Measurements from ENCODE around the gene FBXL3.

Gene FBXL3, protein sequence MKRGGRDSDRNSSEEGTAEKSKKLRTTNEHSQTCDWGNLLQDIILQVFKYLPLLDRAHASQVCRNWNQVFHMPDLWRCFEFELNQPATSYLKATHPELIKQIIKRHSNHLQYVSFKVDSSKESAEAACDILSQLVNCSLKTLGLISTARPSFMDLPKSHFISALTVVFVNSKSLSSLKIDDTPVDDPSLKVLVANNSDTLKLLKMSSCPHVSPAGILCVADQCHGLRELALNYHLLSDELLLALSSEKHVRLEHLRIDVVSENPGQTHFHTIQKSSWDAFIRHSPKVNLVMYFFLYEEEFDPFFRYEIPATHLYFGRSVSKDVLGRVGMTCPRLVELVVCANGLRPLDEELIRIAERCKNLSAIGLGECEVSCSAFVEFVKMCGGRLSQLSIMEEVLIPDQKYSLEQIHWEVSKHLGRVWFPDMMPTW

DNA sequence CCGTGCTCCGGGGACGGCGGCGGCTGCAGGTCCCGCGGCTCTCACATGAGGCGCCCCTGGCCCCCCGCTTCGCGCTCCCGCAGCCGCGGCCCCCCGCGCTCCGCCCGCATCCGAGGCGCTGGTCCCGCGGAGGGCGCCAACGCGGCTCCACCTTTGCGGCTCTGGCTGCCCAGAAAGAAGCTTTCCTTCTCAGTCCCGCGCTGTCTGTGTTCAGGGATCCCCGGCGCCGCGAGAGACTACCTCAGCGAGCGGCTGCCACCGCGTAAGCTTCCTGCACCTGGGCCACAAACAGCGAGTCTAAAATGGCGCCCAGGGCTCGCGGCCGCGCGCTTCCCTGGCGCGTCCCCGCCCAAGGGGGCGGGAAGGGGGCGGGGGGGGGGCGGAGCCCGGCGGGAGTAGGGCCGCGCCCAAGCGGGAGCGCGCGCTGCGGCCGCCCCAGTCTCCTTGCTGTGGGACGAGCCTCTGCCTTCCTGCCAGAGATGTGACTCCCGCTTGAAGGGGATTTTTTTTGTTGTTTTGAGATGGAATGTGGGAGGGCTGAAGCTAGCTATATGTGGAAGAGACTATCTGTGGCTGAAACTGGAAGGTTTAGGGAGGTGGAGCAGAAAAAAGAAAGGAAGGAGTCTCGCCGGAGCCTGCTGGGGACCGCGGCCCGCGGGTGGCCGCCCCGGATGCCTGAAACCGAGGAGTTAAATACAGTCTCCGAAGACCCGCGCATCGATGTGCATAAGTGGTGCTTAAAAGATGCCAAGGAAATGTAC lies at the start of gene FBXL3:
Gene FBXL3 (minus strand): TSS at position 299 of the 761 bp plus-strand sequence. CDS start 5,299 bp downstream, outside the sequence.
- Histone ChIP-seq H3K36me3 (ENCODE audit: insufficient read depth, low read length) (no peaks in the 10 kb centered on the region), H3K4me1 (ENCODE audit: insufficient read depth, low read length) (peaks cover 48% of the 10 kb centered on the region), H3K27ac (ENCODE audit: low read depth, low read length) (peak within 1 kb of the TSS; percentile 95), H3K9ac (ENCODE audit: low read length) (peak within 1 kb of the TSS; percentile 77), H3K27me3 (ENCODE audit: control insufficient read depth in 1 of 2, insufficient read depth in 2 of 2, low read length in 2 of 2) (no peaks in the 10 kb centered on the region), H3K4me3 (ENCODE audit: low read depth in 1 of 2, low read length in 2 of 2) (peak within 1 kb of the TSS; percentile 88 to 98), H3K9me3 (ENCODE audit: low read length) (no peaks in the 10 kb centered on the region)

DNA sequence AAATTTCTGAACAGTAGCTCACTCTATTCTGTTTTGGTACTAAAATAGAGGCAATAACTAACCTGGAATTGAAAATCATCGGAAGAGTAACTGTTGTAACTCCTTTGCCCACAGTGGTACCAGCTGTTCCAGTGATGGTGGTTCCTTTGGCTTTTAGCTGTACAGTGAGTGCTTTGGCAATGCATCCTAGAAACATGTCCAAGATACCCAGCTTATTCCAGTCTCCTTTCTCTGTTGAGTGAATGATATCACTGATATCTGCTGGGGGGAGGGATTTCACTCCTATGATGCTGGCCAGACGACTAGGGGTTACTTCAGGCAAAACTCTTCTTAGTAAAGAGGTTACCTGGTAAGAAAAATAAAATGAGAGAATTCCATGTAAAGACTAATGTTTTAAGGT lies 40.6 kb upstream of the FBXL3 start:
- peaks cover 38% of the 10 kb centered on the region for H3K36me3 ChIP-seq (ENCODE audit: insufficient read depth, low read length)
- H3K9ac ChIP-seq (ENCODE audit: low read length) = no peak overlapping the region
- H3K27ac ChIP-seq (ENCODE audit: low read depth, low read length) = no peak overlapping the region

DNA sequence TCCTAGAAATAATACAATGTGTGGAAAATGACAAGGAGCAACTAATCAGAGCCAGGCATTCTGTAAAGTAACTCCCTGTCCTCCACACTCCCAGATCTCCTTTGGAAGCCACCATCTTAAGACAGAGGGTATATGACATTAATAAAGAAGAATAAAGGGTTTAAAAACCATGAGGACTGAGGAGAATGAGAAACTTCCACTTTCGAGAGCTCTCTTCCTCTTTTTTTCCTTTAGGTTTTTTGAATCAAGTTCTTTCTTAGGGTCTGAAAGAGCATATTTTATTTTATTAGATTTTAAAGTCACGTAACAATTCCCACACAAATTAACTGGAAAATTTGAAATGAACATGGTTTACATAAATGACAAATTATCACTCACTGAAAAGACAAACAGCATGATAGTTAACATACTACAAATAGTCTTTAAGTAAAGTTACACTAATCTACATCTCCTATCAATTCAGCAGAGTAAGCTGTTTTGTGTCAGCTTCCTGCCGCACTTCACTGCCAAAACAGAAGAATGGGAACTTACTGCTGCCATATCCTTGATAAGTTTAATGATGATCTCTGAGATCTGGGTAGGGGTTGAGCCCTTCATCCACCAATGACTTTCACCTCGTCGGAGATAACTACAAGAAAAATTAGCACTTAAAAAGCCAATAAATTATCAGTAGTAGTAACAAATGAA lies 38.6 kb upstream of the FBXL3 start:
- no peak overlapping the region for H3K4me3 ChIP-seq (ENCODE audit: low read depth in 1 of 2, low read length in 2 of 2)
- no peak overlapping the region for H3K9ac ChIP-seq (ENCODE audit: low read length)
- no peaks in the 10 kb centered on the region for H3K4me1 ChIP-seq (ENCODE audit: insufficient read depth, low read length)
- peaks cover 50% of the 10 kb centered on the region for H3K36me3 ChIP-seq (ENCODE audit: insufficient read depth, low read length)
- H3K27ac ChIP-seq (ENCODE audit: low read depth, low read length) = no peak overlapping the region
- no peaks in the 10 kb centered on the region for H3K9me3 ChIP-seq (ENCODE audit: low read length)
- no peaks in the 10 kb centered on the region for H3K27me3 ChIP-seq (ENCODE audit: control insufficient read depth in 1 of 2, insufficient read depth in 2 of 2, low read length in 2 of 2)

More for the DNA sequence above, 40.6 kb upstream of the FBXL3 start:
- no peaks in the 10 kb centered on the region for H3K9me3 ChIP-seq (ENCODE audit: low read length)
- no peak overlapping the region for H3K4me3 ChIP-seq (ENCODE audit: low read depth in 1 of 2, low read length in 2 of 2)
- H3K27me3 ChIP-seq (ENCODE audit: control insufficient read depth in 1 of 2, insufficient read depth in 2 of 2, low read length in 2 of 2) = no peaks in the 10 kb centered on the region
- no peaks in the 10 kb centered on the region for H3K4me1 ChIP-seq (ENCODE audit: insufficient read depth, low read length)

DNA sequence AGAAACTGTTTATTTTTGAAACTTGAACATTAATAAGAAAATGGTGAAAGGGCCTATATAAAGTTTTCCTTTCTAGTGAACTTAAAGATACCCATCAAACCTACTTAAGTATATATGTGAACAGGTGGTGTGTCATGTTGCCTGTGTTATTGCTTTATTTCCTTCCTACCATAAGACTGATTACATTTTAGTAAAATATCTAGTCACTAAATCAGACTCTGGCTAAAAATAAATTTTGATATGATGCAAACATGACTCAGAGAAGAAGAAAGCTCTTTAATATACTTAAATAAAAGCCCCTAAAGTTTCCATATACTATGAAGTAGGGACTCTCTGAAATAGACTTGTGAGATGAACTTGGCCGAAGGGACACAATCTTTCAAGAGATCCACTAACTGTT lies 35.1 kb upstream of the FBXL3 start:
- no peaks in the 10 kb centered on the region for H3K9me3 ChIP-seq (ENCODE audit: low read length)
- no peak overlapping the region for H3K4me3 ChIP-seq (ENCODE audit: low read depth in 1 of 2, low read length in 2 of 2)
- peaks cover 32% of the 10 kb centered on the region for H3K36me3 ChIP-seq (ENCODE audit: insufficient read depth, low read length)
- no peak overlapping the region for H3K9ac ChIP-seq (ENCODE audit: low read length)
- H3K27ac ChIP-seq (ENCODE audit: low read depth, low read length) = no peak overlapping the region
- no peaks in the 10 kb centered on the region for H3K27me3 ChIP-seq (ENCODE audit: control insufficient read depth in 1 of 2, insufficient read depth in 2 of 2, low read length in 2 of 2)
- no peaks in the 10 kb centered on the region for H3K4me1 ChIP-seq (ENCODE audit: insufficient read depth, low read length)

DNA sequence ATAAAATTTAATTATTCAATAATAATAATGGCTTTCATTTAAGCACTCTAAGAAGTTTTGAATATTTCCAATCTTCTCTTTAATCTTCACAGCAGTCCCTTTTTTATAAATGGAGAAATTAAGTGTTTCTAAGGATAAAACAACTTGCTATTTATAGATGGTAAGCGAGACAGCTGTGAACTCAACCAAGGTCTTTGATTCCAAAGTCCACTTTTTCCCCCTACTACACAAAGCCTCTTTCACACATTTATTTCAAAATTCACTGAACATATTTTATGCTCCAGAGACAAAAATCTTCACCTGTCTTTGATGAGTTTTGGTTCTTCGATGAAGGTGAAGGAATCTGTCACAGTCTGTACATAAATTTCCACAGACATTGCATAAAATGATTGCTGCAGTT lies 34.4 kb upstream of the FBXL3 start:
- peaks cover 30% of the 10 kb centered on the region for H3K36me3 ChIP-seq (ENCODE audit: insufficient read depth, low read length)
- no peak overlapping the region for H3K9ac ChIP-seq (ENCODE audit: low read length)
- H3K4me1 ChIP-seq (ENCODE audit: insufficient read depth, low read length) = no peaks in the 10 kb centered on the region
- H3K27me3 ChIP-seq (ENCODE audit: control insufficient read depth in 1 of 2, insufficient read depth in 2 of 2, low read length in 2 of 2) = no peaks in the 10 kb centered on the region
- H3K9me3 ChIP-seq (ENCODE audit: low read length) = no peaks in the 10 kb centered on the region
- no peak overlapping the region for H3K27ac ChIP-seq (ENCODE audit: low read depth, low read length)
- H3K4me3 ChIP-seq (ENCODE audit: low read depth in 1 of 2, low read length in 2 of 2) = no peak overlapping the region

DNA sequence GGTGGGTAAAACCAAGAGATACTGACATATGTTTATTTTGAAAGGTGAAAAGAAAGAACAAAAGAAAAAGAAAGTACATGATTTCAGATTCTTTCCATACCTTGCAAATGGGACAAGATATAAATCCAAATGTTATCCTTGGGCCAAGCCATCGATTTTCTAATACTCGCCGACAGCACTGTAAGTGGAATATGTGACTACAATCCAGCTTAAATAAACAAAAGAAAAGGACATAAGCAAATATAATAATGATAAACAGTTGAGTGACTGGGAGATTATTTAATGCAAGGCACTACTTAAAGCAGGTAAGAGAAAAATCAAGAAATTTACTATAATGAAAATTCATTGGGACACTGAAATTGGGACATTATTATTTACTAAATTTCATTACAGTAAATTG lies 29.9 kb upstream of the FBXL3 start:
- Histone ChIP-seq H3K4me3 (ENCODE audit: low read depth in 1 of 2, low read length in 2 of 2) (no peak overlapping the region), H3K9ac (ENCODE audit: low read length) (no peak overlapping the region), H3K27me3 (ENCODE audit: control insufficient read depth in 1 of 2, insufficient read depth in 2 of 2, low read length in 2 of 2) (no peaks in the 10 kb centered on the region), H3K27ac (ENCODE audit: low read depth, low read length) (no peak overlapping the region), H3K9me3 (ENCODE audit: low read length) (no peaks in the 10 kb centered on the region), H3K36me3 (ENCODE audit: insufficient read depth, low read length) (peaks cover 34% of the 10 kb centered on the region), H3K4me1 (ENCODE audit: insufficient read depth, low read length) (no peaks in the 10 kb centered on the region)

DNA sequence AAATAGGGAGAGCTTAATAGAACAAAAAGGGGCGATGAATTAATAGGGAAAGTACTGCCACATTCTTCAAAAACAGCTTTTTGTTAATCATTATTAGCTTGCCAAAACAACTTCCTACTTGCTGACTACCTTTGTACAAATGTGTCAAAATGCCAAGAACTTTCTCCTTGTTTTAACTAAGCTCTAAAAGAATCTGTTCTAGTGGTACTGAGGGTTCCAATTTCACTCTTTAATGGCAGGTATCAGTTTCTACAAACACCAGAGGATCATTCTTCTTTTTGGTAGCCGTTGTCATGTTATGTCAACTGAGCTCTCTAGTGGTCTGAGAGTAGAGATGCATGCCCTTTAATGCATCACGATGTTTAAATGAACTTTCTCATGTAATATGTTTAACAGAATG lies 29.4 kb upstream of the FBXL3 start:
- H3K4me1 ChIP-seq (ENCODE audit: insufficient read depth, low read length) = no peaks in the 10 kb centered on the region
- no peak overlapping the region for H3K4me3 ChIP-seq (ENCODE audit: low read depth in 1 of 2, low read length in 2 of 2)
- peaks cover 33% of the 10 kb centered on the region for H3K36me3 ChIP-seq (ENCODE audit: insufficient read depth, low read length)
- H3K9ac ChIP-seq (ENCODE audit: low read length) = no peak overlapping the region
- no peak overlapping the region for H3K27ac ChIP-seq (ENCODE audit: low read depth, low read length)
- no peaks in the 10 kb centered on the region for H3K27me3 ChIP-seq (ENCODE audit: control insufficient read depth in 1 of 2, insufficient read depth in 2 of 2, low read length in 2 of 2)
- H3K9me3 ChIP-seq (ENCODE audit: low read length) = no peaks in the 10 kb centered on the region

DNA sequence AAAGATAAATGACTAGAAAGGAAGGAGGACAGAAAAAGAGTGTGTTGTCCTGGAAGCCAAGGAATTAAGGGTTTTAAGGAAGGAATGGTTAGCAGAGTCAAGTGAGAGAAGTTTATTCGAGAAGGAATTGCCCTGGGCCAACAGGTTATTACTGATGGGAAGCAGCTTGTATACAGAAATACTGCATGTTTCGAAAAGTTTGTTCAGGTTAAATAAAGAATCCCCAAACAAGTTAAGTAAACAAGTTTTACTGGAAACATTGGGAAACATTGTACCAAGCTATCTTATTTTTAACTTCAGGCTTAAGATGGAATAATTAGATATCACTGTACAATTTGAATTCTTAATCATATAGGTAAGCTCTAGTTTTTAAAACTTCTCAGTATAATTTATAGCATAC lies 28.2 kb upstream of the FBXL3 start:
- H3K27ac ChIP-seq (ENCODE audit: low read depth, low read length) = no peak overlapping the region
- no peak overlapping the region for H3K9ac ChIP-seq (ENCODE audit: low read length)
- no peaks in the 10 kb centered on the region for H3K27me3 ChIP-seq (ENCODE audit: control insufficient read depth in 1 of 2, insufficient read depth in 2 of 2, low read length in 2 of 2)
- peaks cover 43% of the 10 kb centered on the region for H3K36me3 ChIP-seq (ENCODE audit: insufficient read depth, low read length)
- no peak overlapping the region for H3K4me3 ChIP-seq (ENCODE audit: low read depth in 1 of 2, low read length in 2 of 2)
- H3K9me3 ChIP-seq (ENCODE audit: low read length) = no peaks in the 10 kb centered on the region
- H3K4me1 ChIP-seq (ENCODE audit: insufficient read depth, low read length) = no peaks in the 10 kb centered on the region

DNA sequence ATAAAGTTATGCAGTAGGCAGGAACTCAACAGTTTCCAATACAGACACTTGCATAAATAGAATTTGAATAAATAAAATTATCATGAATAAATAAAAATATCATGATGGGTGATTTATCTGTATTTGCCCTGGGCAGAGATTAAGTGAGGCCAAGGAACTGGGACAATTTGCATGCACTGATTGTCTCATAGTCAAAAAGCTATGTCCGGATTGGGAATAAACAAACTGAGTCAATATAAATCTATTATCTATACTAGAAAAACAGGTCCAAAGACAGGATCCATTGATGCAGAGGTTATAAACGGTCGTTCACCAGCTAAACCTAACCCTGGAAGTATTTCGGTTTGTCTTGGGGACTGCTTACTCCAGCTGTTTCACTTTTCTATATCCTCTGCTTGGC lies 26.2 kb upstream of the FBXL3 start:
- no peaks in the 10 kb centered on the region for H3K27me3 ChIP-seq (ENCODE audit: control insufficient read depth in 1 of 2, insufficient read depth in 2 of 2, low read length in 2 of 2)
- no peaks in the 10 kb centered on the region for H3K9me3 ChIP-seq (ENCODE audit: low read length)
- no peak overlapping the region for H3K27ac ChIP-seq (ENCODE audit: low read depth, low read length)
- no peak overlapping the region for H3K9ac ChIP-seq (ENCODE audit: low read length)
- H3K4me1 ChIP-seq (ENCODE audit: insufficient read depth, low read length) = no peaks in the 10 kb centered on the region
- peaks cover 47% of the 10 kb centered on the region for H3K36me3 ChIP-seq (ENCODE audit: insufficient read depth, low read length)
- no peak overlapping the region for H3K4me3 ChIP-seq (ENCODE audit: low read depth in 1 of 2, low read length in 2 of 2)

DNA sequence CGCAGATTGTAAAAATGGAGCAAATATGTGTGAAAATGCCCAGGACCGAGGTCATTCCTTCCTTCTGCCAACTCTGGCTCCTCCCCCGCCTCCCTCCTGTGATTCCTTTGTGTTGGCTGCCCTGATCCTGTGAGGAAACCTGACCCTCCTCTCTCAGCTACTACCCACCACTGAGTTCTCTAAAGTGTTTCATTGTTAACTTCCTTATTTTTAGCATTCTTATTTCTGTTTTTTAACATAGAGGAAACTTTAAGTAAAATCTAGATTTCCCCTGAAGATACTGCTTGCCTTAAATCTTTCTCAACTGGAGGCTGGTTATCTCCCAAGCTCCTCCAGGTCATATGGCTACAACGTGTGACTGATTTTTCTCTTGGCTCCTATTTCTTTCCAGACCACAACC lies 21.7 kb upstream of the FBXL3 start:
- Histone ChIP-seq H3K27me3 (ENCODE audit: control insufficient read depth in 1 of 2, insufficient read depth in 2 of 2, low read length in 2 of 2) (no peaks in the 10 kb centered on the region), H3K27ac (ENCODE audit: low read depth, low read length) (no peak overlapping the region), H3K36me3 (ENCODE audit: insufficient read depth, low read length) (peaks cover 47% of the 10 kb centered on the region), H3K4me3 (ENCODE audit: low read depth in 1 of 2, low read length in 2 of 2) (no peak overlapping the region), H3K4me1 (ENCODE audit: insufficient read depth, low read length) (no peaks in the 10 kb centered on the region), H3K9me3 (ENCODE audit: low read length) (no peaks in the 10 kb centered on the region), H3K9ac (ENCODE audit: low read length) (no peak overlapping the region)

DNA sequence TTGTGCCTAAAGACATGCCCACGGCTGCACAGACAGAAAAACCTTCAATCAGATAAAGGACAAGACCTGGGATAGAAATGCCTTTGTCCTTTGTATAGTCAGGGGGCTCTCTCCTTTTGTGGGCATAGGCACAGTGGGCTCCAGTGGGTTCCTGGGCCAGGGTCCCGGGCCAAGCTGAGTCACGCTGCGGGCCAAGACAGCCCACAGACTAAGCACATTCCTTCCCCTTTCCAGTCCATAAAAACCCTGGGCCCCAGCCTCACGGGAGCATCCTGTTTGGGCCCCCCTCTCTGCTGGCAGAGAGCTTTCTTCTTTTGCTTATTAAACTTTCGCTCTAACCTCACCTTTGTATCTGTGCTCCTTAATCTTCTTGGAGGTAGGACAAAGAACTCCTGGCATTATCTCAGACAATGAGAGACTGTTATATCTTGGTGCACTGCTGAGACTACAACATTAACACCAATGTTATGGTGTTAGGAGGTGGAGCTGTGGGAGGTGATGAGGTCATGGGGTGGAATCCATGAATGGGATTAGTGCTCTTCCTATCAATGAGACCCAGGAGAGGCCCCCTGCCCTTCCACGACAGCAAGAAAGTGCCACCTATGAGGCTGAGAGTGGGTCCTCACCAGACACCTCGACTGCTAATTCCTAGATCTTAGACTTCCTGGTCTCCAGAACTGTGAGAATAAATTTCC lies 20.8 kb upstream of the FBXL3 start:
- H3K9me3 ChIP-seq (ENCODE audit: low read length) = no peaks in the 10 kb centered on the region
- H3K4me3 ChIP-seq (ENCODE audit: low read depth in 1 of 2, low read length in 2 of 2) = no peak overlapping the region
- H3K27me3 ChIP-seq (ENCODE audit: control insufficient read depth in 1 of 2, insufficient read depth in 2 of 2, low read length in 2 of 2) = no peaks in the 10 kb centered on the region
- H3K9ac ChIP-seq (ENCODE audit: low read length) = no peak overlapping the region
- peaks cover under 1% of the 10 kb centered on the region for H3K4me1 ChIP-seq (ENCODE audit: insufficient read depth, low read length)
- H3K36me3 ChIP-seq (ENCODE audit: insufficient read depth, low read length) = peaks cover 41% of the 10 kb centered on the region
- H3K27ac ChIP-seq (ENCODE audit: low read depth, low read length) = no peak overlapping the region
